HepG2 (cell line): ENCODE data around the gene CLDN9. TPM values are rescaled to one million over a fixed set of nuclear protein-coding genes. Genes with fewer than 3 reads are reported as not detected.

ENCODE experiments used
- CEBPZ ChIP-seq: IDR thresholded peaks from 2 replicates; pipeline ENCODE4 v1.6.1; 2012; ENCODE audit warnings: low read length, improper control_type of control experiment
- HIC2 ChIP-seq: sonication (generic); formaldehyde crosslinking; IDR thresholded peaks from 2 replicates; pipeline ENCODE4 v1.9.0; 2022; ENCODE audit warnings: low read depth, missing genetic modification reagents
- HOXA7 ChIP-seq: sonication (generic); formaldehyde crosslinking; IDR thresholded peaks from 2 replicates; pipeline ENCODE4 v1.8.1; 2022; ENCODE audit warnings: mild to moderate bottlenecking, missing genetic modification reagents, moderate library complexity
- LRRFIP1 ChIP-seq: sonication (generic); formaldehyde crosslinking; conservative IDR thresholded peaks from 2 replicates; pipeline ENCODE4 v1.4.0; 2020; ENCODE audit warnings: missing genetic modification reagents
- MNT ChIP-seq: fragments of 450-650 bp; IDR thresholded peaks from 2 replicates; pipeline ENCODE4 v1.6.1; 2016
- PPARG ChIP-seq: conservative IDR thresholded peaks from 2 replicates; pipeline ENCODE4 v1.6.1; 2016; ENCODE audit warnings: missing biosample characterization, missing genetic modification reagents
- RARA ChIP-seq: IDR thresholded peaks from 2 replicates; pipeline ENCODE4 v1.6.1; 2016; ENCODE audit warnings: missing genetic modification reagents, missing compliant biosample characterization
- RARG ChIP-seq: sonication (generic); formaldehyde crosslinking; IDR thresholded peaks from 2 replicates; pipeline ENCODE4 v1.4.0; 2020; ENCODE audit warnings: low read depth, mild to moderate bottlenecking, missing genetic modification reagents
- SPEN ChIP-seq: sonication (generic); formaldehyde crosslinking; IDR thresholded peaks from 2 replicates; pipeline ENCODE4 v1.5.1; 2020; ENCODE audit warnings: low read depth, mild to moderate bottlenecking, missing genetic modification reagents
- TBX3 ChIP-seq: fragments of 450-650 bp; IDR thresholded peaks from 2 replicates; pipeline ENCODE4 v1.6.1; 2017; ENCODE audit warnings: antibody characterized with exemption, mild to moderate bottlenecking, inconsistent platforms, borderline replicate concordance
- ZFP36L1 ChIP-seq: sonication (generic); formaldehyde crosslinking; IDR thresholded peaks from 2 replicates; pipeline ENCODE4 v1.8.0; 2022; ENCODE audit warnings: mild to moderate bottlenecking, missing genetic modification reagents, moderate library complexity
- ZMAT5 ChIP-seq: sonication (generic); formaldehyde crosslinking; IDR thresholded peaks from 2 replicates; pipeline ENCODE4 v1.5.0; 2020; ENCODE audit warnings: mild to moderate bottlenecking, low read depth, missing genetic modification reagents, borderline replicate concordance
- ZNF264 ChIP-seq: sonication (generic); formaldehyde crosslinking; IDR thresholded peaks from 2 replicates; pipeline ENCODE4 v1.4.0; 2020; ENCODE audit warnings: missing genetic modification reagents
- ZNF510 ChIP-seq: sonication (generic); formaldehyde crosslinking; IDR thresholded peaks from 2 replicates; pipeline ENCODE4 v1.4.0; 2020; ENCODE audit warnings: low read depth, mild to moderate bottlenecking, missing genetic modification reagents
- ZNF563 ChIP-seq: sonication (generic); formaldehyde crosslinking; IDR thresholded peaks from 2 replicates; pipeline ENCODE4 v1.8.0; 2022; ENCODE audit warnings: mild to moderate bottlenecking, moderate library complexity, missing genetic modification reagents
- ZNF704 ChIP-seq: sonication (generic); formaldehyde crosslinking; IDR thresholded peaks from 2 replicates; pipeline ENCODE4 v1.8.1; 2023; ENCODE audit warnings: mild to moderate bottlenecking, inconsistent platforms, moderate library complexity, missing genetic modification reagents, borderline replicate concordance
- ZNF788 ChIP-seq: sonication (generic); formaldehyde crosslinking; IDR thresholded peaks from 2 replicates; pipeline ENCODE4 v1.5.0; 2020; ENCODE audit warnings: mild to moderate bottlenecking, missing genetic modification reagents, borderline replicate concordance
- ZSCAN25 ChIP-seq: sonication (generic); formaldehyde crosslinking; IDR thresholded peaks from 2 replicates; pipeline ENCODE4 v1.8.0; 2022; ENCODE audit warnings: mild to moderate bottlenecking, missing genetic modification reagents
- polyA plus RNA-seq, 8 experiments: library from polyadenylated mRNA; depleted of rRNA in 3 of 8; stranded (reverse) in 7 of 8; unstranded in 1 of 8; fragments of >200 nt; fragmentation: Illumina TruSeq in 4 of 8; extraction: Trizol in 4 of 8; gene quantifications; 2 replicates each; pipeline versions ENCODE4 v1.2.1 to v1.2.3, GENCODE V29; 2011 to 2016; ENCODE audit warnings: low read depth in 4 of 8, missing spikeins in 1 of 8, mixed read lengths in 1 of 8; ENCODE audit not compliant: insufficient read depth in 1 of 8
- total RNA-seq, 5 experiments: library from RNA; depleted of rRNA; stranded (reverse); fragments of >200 nt; fragmentation: Illumina TruSeq; extraction: Trizol; gene quantifications; 2 replicates each; pipeline ENCODE4 v1.2.3, GENCODE V29; 2016; ENCODE audit warnings: low read depth in 1 of 5

The CLDN9 gene
- total and polyA plus RNA-seq, 2 of the 13 experiments (the other 11 are each of a cell fraction or from before 2014, with no cell fraction given): 0.15 to 0.26 TPM

GRCh38 chr16:2981177-2981898, 31.4 kb upstream of the CLDN9 start (continued):
- TF ChIP-seq ZNF704 (CRISPR knock-in tag) (no peak), ZNF510 (CRISPR knock-in tag) (no peak), PPARG (CRISPR knock-in tag) (0 out of 2 replicates have a peak, but pooled peaks have one; percentile 18), ZNF264 (CRISPR knock-in tag) (0 out of 2 replicates have a peak, but pooled peaks have one; percentile 12), LRRFIP1 (CRISPR knock-in tag) (no peak), ZNF788 (CRISPR knock-in tag) (0 out of 2 replicates have a peak, but pooled peaks have one; percentile 44), RARG (no peak), SPEN (no peak; the same call in 1 of the 2 replicates), TBX3 (no peak), ZMAT5 (CRISPR knock-in tag) (no peak), HIC2 (CRISPR knock-in tag) (no peak), HOXA7 (CRISPR knock-in tag) (no peak), CEBPZ (no peak), MNT (no peak), ZSCAN25 (CRISPR knock-in tag) (no peak), ZFP36L1 (no peak), RARA (CRISPR knock-in tag) (peak; percentile 39), ZNF563 (CRISPR knock-in tag) (peak; percentile 53; the same call in 1 of the 2 replicates)
